ENCODE measurements around the gene FAM89A.

The FAM89A gene

DNA sequence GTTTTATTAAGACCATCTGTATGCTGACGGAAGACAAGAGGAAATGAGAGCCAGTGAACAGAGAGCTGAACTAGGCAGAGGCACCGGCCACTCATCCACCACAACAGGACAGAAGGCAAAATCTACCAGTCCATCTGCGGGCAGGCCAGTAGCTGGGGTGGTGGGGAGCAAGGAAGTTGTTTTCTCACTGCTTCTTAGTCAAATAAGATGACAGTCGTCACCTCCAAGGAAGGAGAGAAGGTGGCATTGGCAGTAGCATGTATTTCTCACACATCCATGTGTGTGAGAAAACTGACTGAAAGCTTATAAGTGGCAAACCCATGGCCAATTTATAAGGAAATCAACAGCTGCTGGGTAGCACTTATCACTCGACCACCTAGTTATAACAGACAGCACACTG, 69.6 kb downstream of the FAM89A start:
- WGBS (ENCODE audit: insufficient coverage) = 87% methylated on average over 2 of the region's 5 CpGs
- Histone ChIP-seq H3K27ac (ENCODE audit: insufficient read depth in 1 of 2, low read depth in 1 of 2, low read length in 2 of 2, poor library complexity in 1 of 2, severe bottlenecking in 2 of 2) (no peak overlapping the region), H3K4me3 (ENCODE audit: control insufficient read depth in 1 of 7, extremely low read depth in 1 of 7, insufficient read depth in 4 of 7, low read depth in 2 of 7, low read length in 6 of 7) (no peak overlapping the region), H3K9me3 (ENCODE audit: control extremely low read depth in 1 of 5, control insufficient read depth in 4 of 5, insufficient read depth in 2 of 5, low read depth in 1 of 5, low read length in 4 of 5) (no peaks in the 10 kb centered on the region), H3K36me3 (ENCODE audit: control insufficient read depth in 4 of 4, insufficient read depth in 4 of 4, low read length in 3 of 4) (peaks cover 0 to 5% (median 2%) of the 10 kb centered on the region in 4 experiments), H3K4me1 (ENCODE audit: control extremely low read depth in 1 of 4, control insufficient read depth in 4 of 4, insufficient read depth in 4 of 4, low read length in 3 of 4) (peaks cover 8 to 20% (median 15%) of the 10 kb centered on the region in 4 experiments), H3K27me3 (replicated peaks in 2 of 5; ENCODE audit: control insufficient read depth in 4 of 5, insufficient read depth in 5 of 5, low read length in 4 of 5) (peaks cover 0 to 2% (median 0%) of the 10 kb centered on the region in 5 experiments)
- ChIA-PET POLR2A (interaction anchor here (0.5 kb wide), 1 partner anchor 10 kb away, joined by 3 read pairs; no protein-coding TSS in a partner anchor), CTCF (interaction anchor here (0.7 kb wide), 1 partner anchor 8 kb away, joined by 3 read pairs; the partner anchor contains the start of genes ARV1 and TTC13)
- DNase-seq = no peak

All from common myeloid progenitor, CD34-positive (primary cell).